VCaP (cell line): ENCODE data around the gene SYNJ1.

Experiments
- H3K27ac ChIP-seq: fragments of 450-650 bp; 2 replicates; pipeline ENCODE4 v1.5.1; 2017
- TF ChIP-seq, protein P1 (sequence below): fragments of 450-650 bp; conservative IDR thresholded peaks from 2 replicates; pipeline ENCODE4 v1.5.1; 2017; ENCODE audit warnings: mild to moderate bottlenecking, moderate library complexity

Gene SYNJ1

DNA sequence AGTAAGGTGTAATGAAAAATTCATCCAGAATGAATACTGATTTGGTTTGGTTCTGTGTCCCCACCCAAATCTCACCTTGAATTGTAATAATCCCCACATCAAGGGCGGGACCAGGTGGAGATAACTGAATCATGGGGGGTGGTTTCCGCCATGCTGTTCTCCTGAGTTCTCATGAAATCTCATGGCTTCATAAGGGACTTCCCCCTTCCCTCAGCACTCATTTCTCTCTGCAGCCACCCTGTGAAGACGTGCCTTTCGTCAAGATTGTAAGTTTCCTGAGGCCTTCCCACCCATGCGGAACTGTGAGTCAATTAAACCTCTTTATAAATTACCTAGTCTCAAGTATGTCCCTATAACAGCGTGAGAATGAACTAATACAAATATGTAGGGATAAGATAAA is 5.5 kb upstream of the SYNJ1 start:
- no peak overlapping the region for H3K27ac ChIP-seq
- TF ChIP-seq, protein P1, sequence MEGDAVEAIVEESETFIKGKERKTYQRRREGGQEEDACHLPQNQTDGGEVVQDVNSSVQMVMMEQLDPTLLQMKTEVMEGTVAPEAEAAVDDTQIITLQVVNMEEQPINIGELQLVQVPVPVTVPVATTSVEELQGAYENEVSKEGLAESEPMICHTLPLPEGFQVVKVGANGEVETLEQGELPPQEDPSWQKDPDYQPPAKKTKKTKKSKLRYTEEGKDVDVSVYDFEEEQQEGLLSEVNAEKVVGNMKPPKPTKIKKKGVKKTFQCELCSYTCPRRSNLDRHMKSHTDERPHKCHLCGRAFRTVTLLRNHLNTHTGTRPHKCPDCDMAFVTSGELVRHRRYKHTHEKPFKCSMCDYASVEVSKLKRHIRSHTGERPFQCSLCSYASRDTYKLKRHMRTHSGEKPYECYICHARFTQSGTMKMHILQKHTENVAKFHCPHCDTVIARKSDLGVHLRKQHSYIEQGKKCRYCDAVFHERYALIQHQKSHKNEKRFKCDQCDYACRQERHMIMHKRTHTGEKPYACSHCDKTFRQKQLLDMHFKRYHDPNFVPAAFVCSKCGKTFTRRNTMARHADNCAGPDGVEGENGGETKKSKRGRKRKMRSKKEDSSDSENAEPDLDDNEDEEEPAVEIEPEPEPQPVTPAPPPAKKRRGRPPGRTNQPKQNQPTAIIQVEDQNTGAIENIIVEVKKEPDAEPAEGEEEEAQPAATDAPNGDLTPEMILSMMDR, result no peak

DNA sequence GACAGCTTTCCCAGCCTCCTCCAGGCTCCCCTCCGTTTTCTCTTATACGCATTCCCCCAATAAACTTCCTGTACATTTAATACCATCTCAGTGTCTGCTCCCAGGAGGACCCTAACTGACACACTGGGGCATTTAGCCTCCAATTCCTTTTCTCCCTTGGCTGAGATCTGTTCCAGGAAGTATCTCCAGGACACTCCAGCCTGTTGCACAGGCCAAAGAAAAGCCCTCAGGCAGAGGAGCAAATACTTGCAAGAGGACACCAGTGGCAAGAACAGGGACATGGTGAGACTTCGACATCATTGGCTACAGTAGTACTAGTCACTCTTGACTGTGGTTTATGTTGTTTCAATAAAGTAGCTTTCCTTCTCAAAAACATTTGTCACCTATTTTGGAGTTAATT is 4.7 kb upstream of the SYNJ1 start:
- TF ChIP-seq, protein P1, result no peak

DNA sequence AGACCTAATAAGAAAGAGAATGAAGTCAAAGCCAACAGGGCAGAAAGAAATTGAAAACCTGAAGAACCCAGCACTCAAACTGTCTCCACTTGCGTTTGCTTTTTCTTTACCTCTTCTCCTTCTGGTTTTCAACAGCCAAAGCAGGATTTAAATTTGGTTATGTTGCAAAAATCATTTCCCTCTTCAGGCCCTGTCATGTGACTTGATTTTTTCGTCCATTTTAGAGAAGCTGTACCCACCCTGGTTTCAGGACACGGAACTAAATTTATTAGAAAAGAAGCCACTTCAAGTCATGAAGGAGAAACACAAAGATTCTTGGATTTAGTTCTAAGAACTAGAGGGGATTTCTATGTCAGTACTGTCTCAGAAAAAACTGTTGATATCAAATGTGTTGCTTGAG is 1.0 kb upstream of the SYNJ1 start:
- TF ChIP-seq, protein P1, result no peak
- H3K27ac ChIP-seq, result peak overlapping the region; percentile 87

More for the DNA sequence above, 4.7 kb upstream of the SYNJ1 start:
- no peak overlapping the region for H3K27ac ChIP-seq

DNA sequence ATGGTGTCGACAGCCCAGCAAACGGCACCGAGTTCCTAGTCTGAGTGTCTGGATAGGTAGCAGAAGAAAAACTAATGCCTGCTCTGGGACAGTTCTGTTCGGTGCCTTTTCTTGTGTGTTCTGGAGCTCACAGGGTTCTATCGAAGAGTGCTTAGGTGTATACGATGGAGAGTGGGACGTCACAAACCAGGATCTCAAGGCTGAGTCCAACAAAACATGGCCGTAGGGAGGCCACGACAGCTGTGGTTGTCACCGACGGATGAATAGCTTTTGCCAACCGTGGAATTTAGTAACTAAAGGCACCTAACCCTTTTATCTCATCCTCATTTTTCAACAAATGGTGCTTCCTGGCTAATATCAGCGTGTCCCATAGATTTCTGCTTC is 635 bp upstream of the SYNJ1 start:
- TF ChIP-seq, protein P1, result no peak
- H3K27ac ChIP-seq, result peak overlapping the region; percentile 87

DNA sequence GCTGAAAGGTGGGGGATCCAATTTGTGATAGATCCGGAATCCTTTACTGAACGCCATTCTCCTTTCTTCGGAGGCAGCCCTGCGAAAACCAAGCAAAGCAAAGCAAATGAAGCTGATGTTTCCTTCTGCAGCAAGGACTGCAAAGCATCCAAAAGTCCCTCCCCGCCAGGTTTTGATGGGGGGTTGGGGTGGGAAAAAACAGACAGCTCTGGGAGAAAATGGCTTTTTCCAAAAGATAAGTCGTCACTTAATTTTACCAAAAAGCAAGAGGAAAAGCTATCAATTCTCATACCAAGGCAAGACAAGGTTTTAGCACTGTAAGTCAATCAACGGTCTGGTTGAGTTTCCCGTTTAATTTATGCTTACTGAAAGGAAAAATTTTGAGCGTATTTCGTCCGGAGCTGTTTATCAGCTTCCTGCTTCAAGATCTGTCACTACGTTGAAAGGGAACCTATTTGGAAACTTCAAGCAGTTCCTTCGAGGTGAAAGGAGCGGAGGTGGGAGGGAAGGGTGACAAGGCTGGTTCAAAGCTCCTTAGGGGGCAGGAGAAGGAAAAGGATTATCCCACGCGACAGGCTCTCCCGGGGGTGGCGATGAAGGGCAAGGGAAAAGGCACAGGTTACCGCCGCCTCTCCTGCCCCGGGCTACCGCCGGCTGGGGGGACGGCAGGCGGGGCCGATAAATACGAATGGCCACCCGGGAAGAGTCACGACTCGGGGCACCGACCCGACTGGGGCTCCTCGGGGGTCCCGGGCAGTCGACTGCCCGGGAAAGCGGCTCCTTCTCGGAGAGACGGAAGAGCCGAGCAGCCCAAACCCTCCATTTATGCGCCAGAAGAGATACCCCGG is 750 bp downstream of the SYNJ1 start:
- TF ChIP-seq, protein P1, result no peak
- H3K27ac ChIP-seq, result peak overlapping the region; percentile 87

DNA sequence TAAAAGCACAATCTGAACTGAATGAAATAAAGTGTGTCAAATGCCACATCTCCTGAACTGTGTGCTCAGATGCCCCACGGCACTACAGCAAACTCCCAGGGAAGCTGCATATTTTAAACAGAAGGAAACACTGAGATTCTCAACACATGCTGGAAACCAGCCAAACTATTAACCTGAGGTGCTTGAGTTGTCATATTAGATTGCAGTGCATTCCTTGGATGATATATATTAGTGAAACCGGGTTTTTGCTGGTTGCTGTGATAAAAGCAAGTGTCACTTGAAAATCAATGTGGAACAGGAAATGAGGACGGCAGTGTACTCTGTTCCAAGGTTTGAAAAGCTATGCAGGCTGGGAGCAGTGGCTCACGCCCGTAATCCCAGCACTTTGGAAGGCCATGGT is 8.7 kb downstream of the SYNJ1 start:
- TF ChIP-seq, protein P1, result no peak
- no peak overlapping the region for H3K27ac ChIP-seq

DNA sequence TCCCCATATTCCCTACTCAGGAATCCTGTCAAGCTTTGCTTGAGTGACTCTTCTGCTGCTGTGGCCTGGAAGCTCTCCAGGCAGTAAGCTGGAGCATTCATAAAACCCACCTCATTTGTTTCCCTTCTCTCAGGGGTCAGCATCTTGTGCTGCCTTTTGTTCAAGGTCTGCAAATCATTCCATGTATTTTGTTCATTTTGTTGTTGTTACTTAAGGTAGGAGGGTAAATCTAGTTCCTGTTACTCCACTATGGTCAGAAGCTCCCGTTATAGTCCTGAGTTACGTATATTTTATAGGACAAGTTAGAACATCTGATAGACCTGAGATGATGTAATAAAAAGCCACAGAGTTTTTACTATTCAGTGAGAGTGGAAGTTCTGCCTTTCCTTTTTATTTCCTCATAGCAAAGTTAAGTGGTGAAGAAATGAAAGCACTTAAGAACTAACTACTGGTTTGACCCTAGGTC is 9.9 kb downstream of the SYNJ1 start:
- H3K27ac ChIP-seq, result no peak overlapping the region

More for the DNA sequence above, 9.9 kb downstream of the SYNJ1 start:
- TF ChIP-seq, protein P1, result no peak
